Measurements from ENCODE around the gene TAF11.
"Not testable (repeated sequence)": the region's sequence is repeated elsewhere in the genome, so short reads cannot be mapped to it uniquely, and the experiment has no call there.

The TAF11 gene, protein sequence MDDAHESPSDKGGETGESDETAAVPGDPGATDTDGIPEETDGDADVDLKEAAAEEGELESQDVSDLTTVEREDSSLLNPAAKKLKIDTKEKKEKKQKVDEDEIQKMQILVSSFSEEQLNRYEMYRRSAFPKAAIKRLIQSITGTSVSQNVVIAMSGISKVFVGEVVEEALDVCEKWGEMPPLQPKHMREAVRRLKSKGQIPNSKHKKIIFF

GRCh38 chr6:34887753-34888513 lies at the start of gene TAF11:
TSS of gene TAF11 (minus strand) at chr6:34888042. CDS start at chr6:34887957, 85 bp downstream.
- DNase-seq: peak; percentile 45 to 93 (median 87)

DNA sequence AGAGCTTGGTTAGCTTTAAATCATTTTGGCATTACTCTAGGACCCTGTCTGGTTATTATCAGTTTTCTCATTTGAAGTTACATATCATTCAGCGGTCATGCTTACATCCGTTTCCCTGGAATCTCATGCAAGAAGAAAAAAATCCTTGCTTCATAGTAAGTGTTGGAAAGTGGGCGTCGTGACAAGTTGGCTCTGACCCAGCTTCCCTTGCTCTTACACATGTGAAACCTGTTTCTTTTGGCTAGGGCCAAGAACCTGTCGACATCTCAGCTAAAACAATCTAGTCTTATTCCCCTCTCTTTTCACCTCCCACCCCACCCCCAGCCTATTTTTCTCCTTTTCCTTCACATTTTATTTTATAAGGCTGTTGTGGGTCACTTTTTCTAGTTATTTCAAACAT lies 46.7 kb upstream of the TAF11 start:
- no peak for DNase-seq

DNA sequence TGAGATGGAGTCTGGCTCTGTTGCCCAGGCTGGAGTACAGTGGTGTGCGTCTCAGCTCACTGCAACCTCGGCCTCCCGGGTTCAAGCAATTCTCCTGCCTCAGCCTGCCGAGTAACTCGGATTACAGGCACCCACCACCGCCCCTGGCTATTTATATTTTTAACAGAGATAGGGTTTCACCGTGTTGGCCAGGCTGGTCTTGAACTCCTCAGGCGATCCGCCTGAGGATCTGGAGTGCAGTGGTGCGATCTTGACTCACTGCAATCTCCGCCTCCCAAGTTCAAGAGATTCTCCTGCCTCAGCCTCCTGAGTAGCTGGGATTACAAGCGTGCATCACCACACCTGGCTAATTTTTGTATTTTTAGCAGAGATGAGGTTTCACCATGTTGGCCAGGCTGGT lies 44.4 kb upstream of the TAF11 start:
- DNase-seq: not testable (repeated sequence)

- DNase-seq: peak in 1 of 14 donors; percentile 0
Observed at GRCh38 chr6:34930221-34930620, 42.4 kb upstream of the TAF11 start.

GRCh38 chr6:34929241-34929978 lies 41.6 kb upstream of the TAF11 start:
- DNase-seq: no peak

GRCh38 chr6:34928695-34929094 lies 40.9 kb upstream of the TAF11 start:
- DNase-seq: no peak

GRCh38 chr6:34928220-34928619 lies 40.4 kb upstream of the TAF11 start:
- DNase-seq: no peak

- DNase-seq: no peak
Observed at GRCh38 chr6:34926655-34927054, 38.8 kb upstream of the TAF11 start.

DNA sequence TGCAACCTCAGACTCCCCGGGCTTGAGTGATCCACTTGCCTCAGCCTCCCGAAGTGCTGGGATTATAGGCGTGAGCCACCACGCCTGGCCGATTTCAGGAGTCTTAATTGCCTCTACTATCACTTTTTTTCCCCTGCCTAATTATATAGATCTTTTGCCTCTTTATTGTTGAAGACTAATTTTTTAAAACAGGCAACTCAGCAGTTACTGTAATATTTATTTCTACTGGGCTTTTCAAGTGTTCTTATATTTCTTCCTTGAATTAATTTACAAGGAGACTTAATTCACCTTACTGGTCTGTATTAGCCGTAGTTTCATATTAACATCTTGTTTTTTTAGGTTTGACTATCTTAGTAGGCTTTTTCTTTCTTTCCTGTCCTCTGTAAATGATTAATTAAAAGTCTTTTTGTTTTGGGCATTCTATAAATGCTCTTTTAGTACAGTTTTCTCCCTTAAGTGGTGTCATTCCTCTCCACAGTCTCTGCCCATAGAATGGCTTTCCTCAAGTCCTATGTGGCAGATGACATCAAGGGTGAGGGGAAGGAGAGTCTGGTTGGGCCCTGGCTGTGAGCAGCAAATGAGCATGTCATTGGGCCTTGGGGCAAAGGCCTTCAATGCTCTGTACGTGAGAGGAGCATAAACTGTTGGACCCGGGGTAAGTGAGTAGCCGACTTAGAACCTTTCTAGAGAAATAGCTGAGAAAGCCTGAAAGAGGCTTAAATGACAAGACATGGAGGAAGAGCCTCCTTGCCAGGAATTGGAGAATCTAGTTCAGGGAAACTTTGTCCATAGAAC lies 37.2 kb upstream of the TAF11 start:
- DNase-seq: no peak

DNA sequence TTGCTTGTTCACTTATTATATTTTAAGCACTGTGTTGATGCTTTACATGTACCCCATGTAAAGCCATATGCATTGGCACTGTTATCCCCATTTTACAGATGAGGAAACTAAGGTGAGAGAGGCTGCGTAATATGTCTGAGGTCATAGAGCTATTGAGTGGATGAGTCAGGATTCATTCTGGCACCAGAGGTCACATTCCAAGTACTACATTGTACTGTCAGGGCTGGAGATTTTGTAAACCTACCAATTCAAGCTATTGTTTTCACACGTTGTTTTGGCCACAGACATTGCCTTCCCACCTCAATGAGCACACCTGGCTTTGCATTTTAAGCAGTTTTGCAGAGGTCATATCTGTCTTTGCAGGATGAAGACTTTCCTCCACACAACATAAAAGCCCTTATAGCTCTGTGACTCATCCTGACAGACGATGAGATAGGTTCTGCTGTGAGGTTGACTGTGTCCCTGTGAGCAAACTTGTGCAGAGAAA lies 34.4 kb upstream of the TAF11 start:
- DNase-seq: no peak

DNA sequence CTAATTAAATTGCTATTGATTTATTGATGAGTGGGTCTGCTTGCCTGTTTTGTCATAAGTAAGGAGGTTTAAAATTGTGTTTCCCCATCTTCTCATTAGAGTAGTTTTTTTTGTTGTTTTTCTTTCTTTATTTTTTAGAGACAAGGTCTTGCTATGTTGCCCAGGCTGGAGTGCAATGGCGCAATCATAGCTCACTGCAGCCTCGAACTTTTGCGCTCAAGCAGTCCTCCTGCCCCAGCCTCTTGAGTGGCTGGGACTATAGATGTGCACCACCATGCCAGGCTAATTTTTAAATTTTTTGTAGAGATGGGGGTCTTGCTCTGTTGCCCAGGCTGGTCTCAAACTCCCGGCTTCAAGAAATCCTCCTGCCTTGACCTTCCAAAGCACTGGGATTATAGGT lies 32.3 kb upstream of the TAF11 start:
- no peak for DNase-seq

- DNase-seq: no peak
Observed at GRCh38 chr6:34919651-34920050, 31.8 kb upstream of the TAF11 start.

GRCh38 chr6:34917626-34918285 lies 29.9 kb upstream of the TAF11 start:
- no peak for DNase-seq

DNA sequence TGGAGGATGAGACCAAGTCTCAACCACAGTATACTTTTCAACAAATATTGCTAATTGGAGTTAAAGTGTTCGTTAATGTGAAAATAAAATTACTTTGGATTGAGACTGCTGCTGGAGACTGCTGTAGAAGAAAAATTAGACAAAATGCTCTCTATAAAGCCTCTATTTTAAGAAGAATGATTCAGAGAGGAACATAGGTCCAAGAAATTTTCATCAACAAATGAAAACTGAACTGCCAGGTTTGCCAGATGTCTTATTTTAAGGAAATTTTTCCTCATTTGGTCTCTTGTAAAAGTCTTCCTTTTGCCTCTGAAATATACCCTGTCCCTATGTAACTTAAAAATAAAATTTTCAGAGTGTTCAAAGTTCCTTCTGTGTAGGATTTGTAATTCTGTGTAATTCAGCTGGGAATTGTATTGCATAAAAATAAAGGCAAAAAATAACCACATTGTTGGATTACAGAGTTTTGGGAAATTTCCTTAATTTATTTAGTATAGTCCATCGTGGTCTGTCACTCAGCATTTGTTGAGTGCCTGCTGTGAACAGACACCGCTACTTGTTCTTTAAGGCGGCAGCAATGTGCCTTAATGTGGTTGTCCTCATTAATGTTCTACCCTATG lies 28.6 kb upstream of the TAF11 start:
- DNase-seq: no peak

DNA sequence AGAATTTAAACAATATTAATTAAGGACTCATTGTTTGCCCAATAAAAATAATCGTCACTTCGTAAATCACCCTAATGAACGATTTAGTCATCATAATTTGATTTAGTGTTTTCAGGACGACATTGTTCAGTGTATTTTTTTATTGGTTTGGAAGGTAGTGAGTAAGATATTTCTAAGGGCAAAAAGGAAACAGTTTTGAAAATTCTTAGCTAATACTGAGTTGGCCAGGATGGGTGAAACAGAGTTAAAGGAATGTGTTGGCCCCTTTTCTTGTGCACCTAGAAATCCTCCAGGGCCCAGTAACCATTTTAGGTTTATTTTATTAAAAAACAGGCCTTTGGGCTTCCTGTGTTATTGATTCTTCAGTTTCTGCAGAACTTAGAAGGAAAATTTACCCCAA lies 26.5 kb upstream of the TAF11 start:
- no peak for DNase-seq

DNA sequence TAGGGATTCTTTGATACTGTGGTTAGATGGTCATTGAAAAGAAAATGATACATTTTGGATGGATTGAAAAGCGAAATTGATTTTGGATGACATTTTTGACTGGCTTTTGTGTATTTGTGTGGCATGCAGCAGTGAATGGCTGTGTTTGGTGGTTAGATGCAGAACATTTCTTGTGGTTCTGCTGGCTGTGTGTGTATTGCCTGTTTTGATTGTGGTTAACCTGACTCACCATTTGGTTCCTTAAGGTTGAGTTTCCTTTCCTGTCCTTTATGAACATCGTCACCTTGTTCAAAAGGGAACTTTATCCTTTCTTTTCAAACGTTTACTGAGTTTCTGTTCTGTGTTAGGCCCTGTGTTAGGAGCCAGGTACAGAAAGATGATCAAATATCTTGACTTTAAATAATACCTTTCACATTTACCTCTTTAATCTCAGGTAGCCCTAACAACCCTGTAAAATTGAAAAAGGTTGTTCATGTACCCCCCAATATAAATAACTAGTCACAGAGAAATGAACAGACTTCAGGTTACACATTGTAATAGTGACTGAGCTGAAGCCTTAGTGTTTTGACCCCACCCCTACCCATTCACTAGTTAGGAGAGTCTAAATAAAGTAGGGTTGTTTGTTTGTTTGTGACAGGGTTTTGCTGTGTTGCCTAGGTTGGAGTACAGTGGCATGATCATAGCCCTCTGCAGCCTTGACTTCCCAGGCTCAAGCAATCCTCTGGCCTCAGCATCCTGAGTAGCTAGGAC lies 25.0 kb upstream of the TAF11 start:
- no peak for DNase-seq

GRCh38 chr6:34911822-34912221 lies 24.0 kb upstream of the TAF11 start:
- DNase-seq: no peak

DNA sequence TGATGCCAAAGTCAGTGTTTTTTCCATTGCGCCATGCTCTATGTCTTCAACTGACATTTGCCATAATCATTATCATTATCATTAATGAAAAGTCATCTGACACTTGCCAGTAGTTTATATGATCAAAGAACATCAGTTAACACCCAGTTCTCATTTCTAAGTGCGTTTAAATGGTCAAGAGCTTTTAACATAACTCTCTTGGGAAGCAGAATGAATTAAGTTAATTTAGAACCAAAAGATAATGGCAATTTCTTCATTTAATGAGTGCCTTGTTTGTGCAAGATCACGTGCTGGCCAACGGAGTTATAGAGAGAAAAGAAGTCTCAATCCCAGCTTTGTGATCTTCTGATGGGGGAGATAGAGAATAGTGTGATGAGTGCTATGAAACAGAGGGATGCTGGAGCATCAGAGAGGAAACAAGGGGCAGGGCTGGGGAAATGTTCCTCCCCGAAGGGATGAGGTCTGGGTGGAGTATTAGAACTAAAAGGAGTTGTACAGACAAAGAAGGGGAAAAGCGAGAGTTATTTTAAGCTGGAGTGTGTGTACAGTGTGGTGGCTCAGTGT lies 21.6 kb upstream of the TAF11 start:
- DNase-seq: no peak

DNA sequence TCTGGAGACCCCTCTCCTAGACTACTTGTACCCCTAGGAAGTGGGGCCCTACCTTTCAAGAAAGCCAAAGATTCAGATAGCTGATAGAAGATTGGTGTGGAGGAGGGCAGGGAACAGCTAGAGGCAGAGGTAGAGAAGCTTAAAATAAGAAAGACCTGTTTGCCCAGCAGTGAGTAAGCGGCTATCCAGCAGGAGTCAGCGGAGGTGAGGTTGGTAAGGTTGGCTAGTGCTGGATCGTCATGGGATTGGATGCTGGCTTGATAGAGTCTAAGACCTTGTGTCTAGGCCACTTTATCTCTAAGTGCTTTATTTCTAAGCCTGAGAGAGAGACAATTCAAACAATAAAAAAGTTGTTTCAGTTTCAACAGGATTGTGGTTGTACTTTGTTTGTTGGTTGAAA lies 20.4 kb upstream of the TAF11 start:
- no peak for DNase-seq

GRCh38 chr6:34906826-34907225 lies 19.0 kb upstream of the TAF11 start:
- DNase-seq: no peak
